HepG2 (cell line): ENCODE data around the gene KLHDC1. TPM values are rescaled to one million over a fixed set of nuclear protein-coding genes. Genes with fewer than 3 reads are reported as not detected.

ENCODE experiments used
- ATF4 ChIP-seq, 2 experiments: fragments of 450-650 bp in 1 of 2; sonication (generic) in 1 of 2; formaldehyde crosslinking; IDR thresholded peaks; 2 replicates each; pipeline versions ENCODE4 v1.5.0 to v1.8.0; 2020 to 2022; ENCODE audit warnings: mild to moderate bottlenecking in 1 of 2, missing genetic modification reagents in 1 of 2
- CENPT ChIP-seq: sonication (generic); formaldehyde crosslinking; IDR thresholded peaks from 2 replicates; pipeline ENCODE4 v1.8.0; 2022; ENCODE audit warnings: low read depth, mild to moderate bottlenecking, moderate library complexity, missing genetic modification reagents
- DMAP1 ChIP-seq: IDR thresholded peaks from 2 replicates; pipeline ENCODE4 v1.6.1; 2016
- FOXP4 ChIP-seq: sonication (generic); formaldehyde crosslinking; IDR thresholded peaks from 2 replicates; pipeline ENCODE4 v1.4.0; 2020; ENCODE audit warnings: missing genetic modification reagents
- GPN1 ChIP-seq: sonication (generic); formaldehyde crosslinking; IDR thresholded peaks from 2 replicates; pipeline ENCODE4 v1.5.1; 2020; ENCODE audit warnings: missing genetic modification reagents, borderline replicate concordance
- MED8 ChIP-seq: sonication (generic); formaldehyde crosslinking; IDR thresholded peaks from 2 replicates; pipeline ENCODE4 v1.8.1; 2023; ENCODE audit warnings: mild to moderate bottlenecking, missing genetic modification reagents; ENCODE audit not compliant: insufficient replicate concordance
- MEIS1 ChIP-seq: sonication (generic); formaldehyde crosslinking; IDR thresholded peaks from 2 replicates; pipeline ENCODE4 v1.9.0; 2021; ENCODE audit warnings: mild to moderate bottlenecking, missing genetic modification reagents, moderate library complexity, borderline replicate concordance
- NKX3-1 ChIP-seq: sonication (generic); formaldehyde crosslinking; IDR thresholded peaks from 2 replicates; pipeline ENCODE4 v1.5.0; 2020; ENCODE audit warnings: missing genetic modification reagents
- PITX1 ChIP-seq: sonication (generic); formaldehyde crosslinking; IDR thresholded peaks from 2 replicates; pipeline ENCODE4 v1.5.1; 2020; ENCODE audit warnings: mild to moderate bottlenecking, missing genetic modification reagents
- SATB2 ChIP-seq: sonication (generic); formaldehyde crosslinking; IDR thresholded peaks from 2 replicates; pipeline ENCODE4 v1.5.0; 2020; ENCODE audit warnings: missing genetic modification reagents
- THAP8 ChIP-seq: sonication (generic); formaldehyde crosslinking; IDR thresholded peaks from 2 replicates; pipeline ENCODE4 v1.5.1; 2020; ENCODE audit warnings: missing genetic modification reagents, mild to moderate bottlenecking, borderline replicate concordance
- ZFP36L1 ChIP-seq: sonication (generic); formaldehyde crosslinking; IDR thresholded peaks from 2 replicates; pipeline ENCODE4 v1.8.0; 2022; ENCODE audit warnings: mild to moderate bottlenecking, missing genetic modification reagents, moderate library complexity
- ZNF556 ChIP-seq: sonication (generic); formaldehyde crosslinking; IDR thresholded peaks from 2 replicates; pipeline ENCODE4 v1.4.0; 2020; ENCODE audit warnings: mild to moderate bottlenecking, missing genetic modification reagents, borderline replicate concordance
- ZNF562 ChIP-seq: sonication (generic); formaldehyde crosslinking; IDR thresholded peaks from 2 replicates; pipeline ENCODE4 v1.8.0; 2022; ENCODE audit warnings: missing genetic modification reagents, borderline replicate concordance
- polyA plus RNA-seq, 8 experiments: library from polyadenylated mRNA; depleted of rRNA in 3 of 8; stranded (reverse) in 7 of 8; unstranded in 1 of 8; fragments of >200 nt; fragmentation: Illumina TruSeq in 4 of 8; extraction: Trizol in 4 of 8; gene quantifications; 2 replicates each; pipeline versions ENCODE4 v1.2.1 to v1.2.3, GENCODE V29; 2011 to 2016; ENCODE audit warnings: low read depth in 4 of 8, missing spikeins in 1 of 8, mixed read lengths in 1 of 8; ENCODE audit not compliant: insufficient read depth in 1 of 8
- total RNA-seq, 5 experiments: library from RNA; depleted of rRNA; stranded (reverse); fragments of >200 nt; fragmentation: Illumina TruSeq; extraction: Trizol; gene quantifications; 2 replicates each; pipeline ENCODE4 v1.2.3, GENCODE V29; 2016; ENCODE audit warnings: low read depth in 1 of 5
- TF ChIP-seq, protein P1 (sequence below): sonication (generic); formaldehyde crosslinking; IDR thresholded peaks from 2 replicates; pipeline ENCODE4 v1.4.0; 2020; ENCODE audit warnings: mild to moderate bottlenecking, missing genetic modification reagents
- TF ChIP-seq, protein P2 (sequence below): sonication (generic); formaldehyde crosslinking; IDR thresholded peaks from 2 replicates; pipeline ENCODE4 v1.5.1; 2020; ENCODE audit warnings: missing genetic modification reagents, mild to moderate bottlenecking, borderline replicate concordance

The KLHDC1 gene
- total and polyA plus RNA-seq, 2 of the 13 experiments (the other 11 are each of a cell fraction or from before 2014, with no cell fraction given): 0.11 TPM; not detected in 1

- TF ChIP-seq ATF4 (CRISPR knock-in tag; IDR thresholded peaks at IDR 0.05): no peak
- no peak for TF ChIP-seq CENPT (CRISPR knock-in tag)
- TF ChIP-seq, protein P1, sequence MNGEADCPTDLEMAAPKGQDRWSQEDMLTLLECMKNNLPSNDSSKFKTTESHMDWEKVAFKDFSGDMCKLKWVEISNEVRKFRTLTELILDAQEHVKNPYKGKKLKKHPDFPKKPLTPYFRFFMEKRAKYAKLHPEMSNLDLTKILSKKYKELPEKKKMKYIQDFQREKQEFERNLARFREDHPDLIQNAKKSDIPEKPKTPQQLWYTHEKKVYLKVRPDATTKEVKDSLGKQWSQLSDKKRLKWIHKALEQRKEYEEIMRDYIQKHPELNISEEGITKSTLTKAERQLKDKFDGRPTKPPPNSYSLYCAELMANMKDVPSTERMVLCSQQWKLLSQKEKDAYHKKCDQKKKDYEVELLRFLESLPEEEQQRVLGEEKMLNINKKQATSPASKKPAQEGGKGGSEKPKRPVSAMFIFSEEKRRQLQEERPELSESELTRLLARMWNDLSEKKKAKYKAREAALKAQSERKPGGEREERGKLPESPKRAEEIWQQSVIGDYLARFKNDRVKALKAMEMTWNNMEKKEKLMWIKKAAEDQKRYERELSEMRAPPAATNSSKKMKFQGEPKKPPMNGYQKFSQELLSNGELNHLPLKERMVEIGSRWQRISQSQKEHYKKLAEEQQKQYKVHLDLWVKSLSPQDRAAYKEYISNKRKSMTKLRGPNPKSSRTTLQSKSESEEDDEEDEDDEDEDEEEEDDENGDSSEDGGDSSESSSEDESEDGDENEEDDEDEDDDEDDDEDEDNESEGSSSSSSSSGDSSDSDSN (CRISPR knock-in tag): peak; percentile 75
- peak; percentile 78 for TF ChIP-seq MED8
- TF ChIP-seq DMAP1 (CRISPR knock-in tag): peak; percentile 94
- TF ChIP-seq MEIS1 (CRISPR knock-in tag): peak; percentile 77
- TF ChIP-seq ZFP36L1 (CRISPR knock-in tag): peak; percentile 87; the same call in 1 of the 2 replicates
- TF ChIP-seq NKX3-1: peak; percentile 61; the same call in 1 of the 2 replicates
- peak; percentile 17; the same call in 1 of the 2 replicates for TF ChIP-seq FOXP4 (CRISPR knock-in tag)
- peak; percentile 56; the same call in 1 of the 2 replicates for TF ChIP-seq SATB2
- TF ChIP-seq PITX1 (CRISPR knock-in tag): peak; percentile 69; the same call in 1 of the 2 replicates
- peak; percentile 88; the same call in 1 of the 2 replicates for TF ChIP-seq THAP8 (CRISPR knock-in tag)
- TF ChIP-seq ZNF556 (CRISPR knock-in tag): peak; percentile 95
- peak; percentile 60; the same call in 1 of the 2 replicates for TF ChIP-seq ZNF562
- TF ChIP-seq GPN1 (CRISPR knock-in tag): peak; percentile 32; the same call in 1 of the 2 replicates
- TF ChIP-seq, protein P2, sequence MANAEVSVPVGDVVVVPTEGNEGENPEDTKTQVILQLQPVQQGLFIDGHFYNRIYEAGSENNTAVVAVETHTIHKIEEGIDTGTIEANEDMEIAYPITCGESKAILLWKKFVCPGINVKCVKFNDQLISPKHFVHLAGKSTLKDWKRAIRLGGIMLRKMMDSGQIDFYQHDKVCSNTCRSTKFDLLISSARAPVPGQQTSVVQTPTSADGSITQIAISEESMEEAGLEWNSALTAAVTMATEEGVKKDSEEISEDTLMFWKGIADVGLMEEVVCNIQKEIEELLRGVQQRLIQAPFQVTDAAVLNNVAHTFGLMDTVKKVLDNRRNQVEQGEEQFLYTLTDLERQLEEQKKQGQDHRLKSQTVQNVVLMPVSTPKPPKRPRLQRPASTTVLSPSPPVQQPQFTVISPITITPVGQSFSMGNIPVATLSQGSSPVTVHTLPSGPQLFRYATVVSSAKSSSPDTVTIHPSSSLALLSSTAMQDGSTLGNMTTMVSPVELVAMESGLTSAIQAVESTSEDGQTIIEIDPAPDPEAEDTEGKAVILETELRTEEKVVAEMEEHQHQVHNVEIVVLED (CRISPR knock-in tag): peak; percentile 82
Observed at GRCh38 chr14:49687942-49688700, 4.8 kb upstream of the KLHDC1 start, which contains the start of gene POLE2 (continued).
